GM23248 (cell line): Measurements from ENCODE around the gene CHORDC1. TPM values are rescaled to one million over a fixed set of nuclear protein-coding genes. Genes with fewer than 3 reads are reported as not detected.

Experiments
- DNase-seq: peaks from one replicate; pipeline ENCODE4 v3.0.0-alpha.2; 2015
- H2AFZ ChIP-seq: fragments of 200-600 bp; sonication (generic); 2 replicates; pipeline ENCODE4 v1.6.1; 2016; ENCODE audit warnings: antibody characterized with exemption
- H3F3A ChIP-seq: fragments of 200-600 bp; sonication (generic); 2 replicates; pipeline ENCODE4 v1.6.1; 2016; ENCODE audit warnings: mild to moderate bottlenecking, antibody characterized with exemption, mixed run types; ENCODE audit not compliant: insufficient read depth
- H3K27ac ChIP-seq: fragments of 200-600 bp; sonication (generic); 2 replicates; pipeline ENCODE4 v1.5.1; 2016; ENCODE audit warnings: mild to moderate bottlenecking
- H3K27me3 ChIP-seq: fragments of 200-600 bp; sonication (generic); replicated peaks from 2 replicates; pipeline ENCODE4 v1.6.1; 2016; ENCODE audit warnings: mild to moderate bottlenecking; ENCODE audit not compliant: insufficient read depth
- H3K36me3 ChIP-seq: fragments of 200-600 bp; sonication (generic); 2 replicates; pipeline ENCODE4 v1.6.1; 2016; ENCODE audit warnings: low read depth, mild to moderate bottlenecking
- H3K4me1 ChIP-seq: fragments of 200-600 bp; sonication (generic); 2 replicates; pipeline ENCODE4 v1.6.1; 2016; ENCODE audit warnings: mild to moderate bottlenecking; ENCODE audit not compliant: insufficient read depth
- H3K4me2 ChIP-seq: fragments of 200-600 bp; sonication (generic); one replicate; pipeline ENCODE4 v1.6.1; 2016; ENCODE audit warnings: mild to moderate bottlenecking; ENCODE audit not compliant: unreplicated experiment
- H3K4me3 ChIP-seq: fragments of 200-600 bp; sonication (generic); 2 replicates; pipeline ENCODE4 v1.5.1; 2016; ENCODE audit warnings: mild to moderate bottlenecking
- H3K79me2 ChIP-seq: fragments of 200-600 bp; sonication (generic); 2 replicates; pipeline ENCODE4 v1.6.1; 2016; ENCODE audit warnings: mild to moderate bottlenecking; ENCODE audit not compliant: insufficient read depth
- H3K9ac ChIP-seq: fragments of 200-600 bp; sonication (generic); 2 replicates; pipeline ENCODE4 v1.6.1; 2016; ENCODE audit warnings: mild to moderate bottlenecking
- H3K9me2 ChIP-seq: fragments of 200-600 bp; sonication (generic); 2 replicates; pipeline ENCODE4 v1.6.1; 2016; ENCODE audit warnings: mixed run types, mild to moderate bottlenecking, moderate library complexity; ENCODE audit not compliant: insufficient read depth
- H3K9me3 ChIP-seq: fragments of 200-600 bp; sonication (generic); one replicate; pipeline ENCODE4 v1.6.1; 2017; ENCODE audit warnings: low read depth
- H4K20me1 ChIP-seq: fragments of 200-600 bp; sonication (generic); 2 replicates; pipeline ENCODE4 v1.6.0; 2016; ENCODE audit not compliant: insufficient read depth
- EZH2 ChIP-seq: fragments of 200-600 bp; sonication (generic); IDR thresholded peaks from 2 replicates; pipeline ENCODE4 v1.6.1; 2018; ENCODE audit warnings: antibody characterized with exemption, mild to moderate bottlenecking; ENCODE audit not compliant: insufficient read depth, poor library complexity, severe bottlenecking
- EZH2phosphoT487 ChIP-seq: fragments of 200-600 bp; sonication (generic); IDR thresholded peaks from 2 replicates; pipeline ENCODE4 v1.6.1; 2018; ENCODE audit warnings: antibody characterized with exemption, moderate library complexity, mild to moderate bottlenecking, low read depth; ENCODE audit not compliant: insufficient read depth
- WGBS, 2 experiments: methylation state at CpG; one replicate each; pipeline ENCODE4 v1.1.6; 2015 to 2017; ENCODE audit warnings: low lambda C conversion rate in 2 of 2, low coverage in 1 of 2; ENCODE audit errors: missing lambda C conversion rate in 2 of 2; 5-methylcytosine and 5-hydroxymethylcytosine counted together
- in situ Hi-C: fragments of 300-500 bp; cut with MboI; formaldehyde crosslinking; loops from 2 replicates; pipeline ENCODE4 v1.15.0; 2020
- polyA plus RNA-seq: library from polyadenylated mRNA; unstranded; fragments of >200 nt; fragmentation: Nextera tagmentation; extraction: Ambion mirVana; gene quantifications from 2 replicates; pipeline ENCODE4 v1.2.1, GENCODE V29; 2016
- total RNA-seq: library from RNA; depleted of rRNA; stranded (reverse); fragments of >200 nt; shearing (Covaris generic); gene quantifications from 2 replicates; pipeline ENCODE4 v1.2.3, GENCODE V29; 2014

The CHORDC1 gene
- total and polyA plus RNA-seq, 2 experiments from 2014 or later, result 14.5 to 35.6 TPM

DNA sequence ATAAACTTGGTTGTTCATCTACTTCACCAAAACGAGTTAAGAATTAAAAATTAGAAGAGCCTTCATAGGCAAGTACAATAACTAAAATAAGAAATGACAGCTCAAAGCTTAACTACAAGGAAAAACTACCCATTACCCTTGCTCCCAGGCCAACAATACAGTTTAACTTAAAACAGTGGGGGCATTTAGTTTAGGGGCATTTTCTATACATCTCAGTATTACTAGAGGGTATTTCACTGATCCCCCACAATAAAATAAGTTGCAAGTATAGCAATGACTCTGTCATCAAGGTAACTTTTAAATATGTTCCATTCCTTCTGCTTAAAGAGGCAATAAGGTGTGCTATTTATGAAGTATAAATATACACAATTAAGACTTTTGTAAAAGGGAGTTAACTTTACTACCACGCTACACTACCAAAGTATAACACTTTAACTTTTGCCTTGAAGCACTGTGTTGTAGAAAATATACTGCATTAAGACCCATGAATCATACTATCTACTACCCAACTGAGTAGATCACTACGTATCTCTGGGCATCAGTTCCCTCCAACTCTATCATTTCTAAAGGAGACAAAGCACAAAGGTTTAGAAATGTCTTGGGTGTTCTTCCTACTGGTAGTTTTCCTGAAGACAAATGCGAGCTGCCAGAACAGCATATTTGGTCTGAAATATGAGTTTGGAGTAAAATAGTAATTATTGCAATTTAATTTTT lies 29.8 kb downstream of the CHORDC1 start:
- Histone ChIP-seq H3K4me3 (no peak overlapping the region), H3K27me3 (no peaks in the 10 kb centered on the region), H4K20me1 (no peaks in the 10 kb centered on the region), H3K79me2 (no peaks in the 10 kb centered on the region), H3K27ac (no peak overlapping the region), H3K4me2 (no peak overlapping the region), H2AFZ (no peak overlapping the region), H3K9me2 (no peaks in the 10 kb centered on the region), H3K4me1 (no peaks in the 10 kb centered on the region), H3F3A (peaks cover 10% of the 10 kb centered on the region; the same call in 1 of the 2 replicates), H3K9ac (no peak overlapping the region), H3K9me3 (no peaks in the 10 kb centered on the region), H3K36me3 (peaks cover 7% of the 10 kb centered on the region; the same call in 1 of the 2 replicates)
- DNase-seq, result no peak
- WGBS, 2 experiments, result 97% methylated on average over 4 of the region's 4 CpGs
- in situ Hi-C loops, result no loop called here
- TF ChIP-seq EZH2phosphoT487 (no peak), EZH2 (no peak)

DNA sequence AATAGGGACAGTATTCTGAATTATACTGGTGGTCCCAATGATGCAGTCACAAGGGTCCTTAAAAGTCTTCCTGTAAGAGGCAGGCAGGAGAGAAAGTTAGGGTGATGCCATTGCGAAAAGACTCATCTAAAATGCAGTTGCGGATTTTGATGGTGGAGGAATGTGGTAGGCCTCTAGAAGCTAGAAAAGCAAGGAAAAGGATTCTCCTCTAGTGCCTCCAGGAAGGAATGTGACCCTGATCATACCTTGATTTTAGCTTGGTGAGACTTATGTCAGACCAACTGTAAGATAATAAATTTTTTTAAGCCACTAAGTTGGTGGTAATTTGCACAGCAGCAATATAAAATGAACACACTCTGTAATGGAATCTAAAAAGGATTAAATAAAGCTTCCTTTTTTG lies 33.8 kb downstream of the CHORDC1 start:
- TF ChIP-seq EZH2phosphoT487, result no peak
- TF ChIP-seq EZH2, result no peak
- WGBS, 2 experiments, result 98 to 100% methylated on average over 2 of the region's 2 CpGs
- no peak for DNase-seq
- Histone ChIP-seq H3K4me2 (no peak overlapping the region), H3K36me3 (no peaks in the 10 kb centered on the region), H3K9ac (no peak overlapping the region), H2AFZ (no peak overlapping the region), H3K27ac (no peak overlapping the region), H3K79me2 (no peaks in the 10 kb centered on the region), H3K4me3 (no peak overlapping the region), H3K9me2 (no peaks in the 10 kb centered on the region), H3K9me3 (no peaks in the 10 kb centered on the region), H3K4me1 (no peaks in the 10 kb centered on the region), H3F3A (peaks cover 10% of the 10 kb centered on the region; the same call in 1 of the 2 replicates), H3K27me3 (no peaks in the 10 kb centered on the region), H4K20me1 (no peaks in the 10 kb centered on the region)
- in situ Hi-C loops, result no loop called here

DNA sequence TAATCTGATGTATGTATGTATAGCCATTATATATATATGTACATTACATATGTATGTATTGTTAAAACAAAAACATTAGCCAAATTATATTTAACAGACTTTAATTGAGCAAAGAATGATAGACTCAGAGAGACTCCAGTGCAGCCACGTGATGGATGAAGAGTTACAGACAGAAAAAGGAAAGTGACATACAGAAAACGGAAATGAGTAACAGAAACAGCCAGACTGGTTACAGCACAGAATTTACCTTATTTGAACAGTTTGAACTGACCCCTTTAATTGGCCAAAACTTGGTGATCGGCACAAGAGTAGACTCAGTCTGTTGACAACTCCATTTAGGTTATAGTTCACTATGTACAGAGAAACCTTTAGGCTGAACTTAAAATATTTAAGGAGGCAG lies 35.0 kb downstream of the CHORDC1 start:
- H3K9ac ChIP-seq, result no peak overlapping the region
- in situ Hi-C loops, result no loop called here
- DNase-seq, result no peak
- H3F3A ChIP-seq, result 0 out of 2 replicates have a peak, but pooled peaks cover 5% of the 10 kb centered on the region
- H4K20me1 ChIP-seq, result no peaks in the 10 kb centered on the region
- TF ChIP-seq EZH2, result no peak
- TF ChIP-seq EZH2phosphoT487, result no peak
- no peaks in the 10 kb centered on the region for H3K9me3 ChIP-seq
- H3K27ac ChIP-seq, result no peak overlapping the region
- H3K4me3 ChIP-seq, result no peak overlapping the region
- no peaks in the 10 kb centered on the region for H3K9me2 ChIP-seq
- no peaks in the 10 kb centered on the region for H3K79me2 ChIP-seq
- no peaks in the 10 kb centered on the region for H3K27me3 ChIP-seq
- no peaks in the 10 kb centered on the region for H3K36me3 ChIP-seq
- WGBS, 2 experiments, result 83 to 84% methylated on average over 3 of the region's 3 CpGs
- no peak overlapping the region for H2AFZ ChIP-seq
- no peak overlapping the region for H3K4me2 ChIP-seq
- H3K4me1 ChIP-seq, result no peaks in the 10 kb centered on the region

DNA sequence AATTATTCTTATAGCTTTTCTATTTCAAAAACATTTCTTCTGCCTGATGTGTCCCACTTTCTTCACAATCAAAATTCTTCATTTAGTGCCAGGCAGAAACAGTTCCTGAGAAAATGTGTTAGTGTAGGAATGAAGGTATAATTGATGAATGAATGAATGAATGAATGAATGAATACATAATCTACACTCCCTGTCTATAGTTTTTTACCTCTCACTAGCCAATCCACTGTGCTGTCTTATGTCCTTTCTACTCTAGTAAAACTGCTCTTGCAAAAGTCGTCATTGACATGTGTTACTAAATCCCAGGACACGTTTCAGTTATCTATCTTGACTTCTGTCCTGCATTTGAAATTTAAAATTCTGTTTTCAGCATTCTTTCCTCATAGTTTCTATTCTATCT lies 42.9 kb downstream of the CHORDC1 start:
- 86 to 90% methylated on average over 2 of the region's 2 CpGs for WGBS, 2 experiments
- Histone ChIP-seq H3F3A (no peaks in the 10 kb centered on the region), H3K4me1 (no peaks in the 10 kb centered on the region), H3K9me3 (no peaks in the 10 kb centered on the region), H3K9me2 (no peaks in the 10 kb centered on the region), H3K9ac (no peak overlapping the region), H3K4me3 (no peak overlapping the region), H2AFZ (no peak overlapping the region), H3K36me3 (no peaks in the 10 kb centered on the region), H3K4me2 (no peak overlapping the region), H3K79me2 (no peaks in the 10 kb centered on the region), H4K20me1 (no peaks in the 10 kb centered on the region), H3K27me3 (no peaks in the 10 kb centered on the region), H3K27ac (no peak overlapping the region)
- in situ Hi-C loops, result no loop called here
- no peak for TF ChIP-seq EZH2
- no peak for TF ChIP-seq EZH2phosphoT487
- no peak for DNase-seq
